ENCODE data around the gene GDF7.

GDF7 gene

GRCh38 chr2:20666304-20667150, at the start of gene GDF7:
Gene GDF7 (plus strand): TSS chr2:20667144. CDS start chr2:20667240, 96 bp downstream.
- DNase-seq, result no peak

GRCh38 chr2:20617892-20618467, 49.0 kb upstream of the GDF7 start:
- peak; percentile 28 for DNase-seq

DNA sequence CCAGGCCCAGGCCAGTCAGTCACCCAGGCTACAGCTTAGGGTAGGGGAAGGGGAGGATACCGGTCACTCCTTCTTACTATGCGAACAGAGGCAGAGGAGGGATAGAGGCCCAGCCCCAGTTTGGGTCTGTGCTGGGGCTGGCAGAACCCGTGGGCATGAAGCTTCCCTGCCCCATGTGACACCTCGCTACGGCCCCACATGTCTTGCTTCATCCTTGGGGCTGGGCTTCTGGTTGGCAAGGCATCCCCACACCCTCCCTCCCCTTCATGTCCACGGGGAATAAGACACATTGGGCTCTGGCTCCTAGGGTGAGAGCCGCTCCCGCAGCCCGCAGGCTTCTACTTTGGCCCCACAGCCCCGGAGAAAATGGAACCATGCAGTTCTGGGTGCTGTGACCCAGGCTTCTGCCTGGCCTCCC, 48.5 kb upstream of the GDF7 start:
- DNase-seq, result no peak

DNA sequence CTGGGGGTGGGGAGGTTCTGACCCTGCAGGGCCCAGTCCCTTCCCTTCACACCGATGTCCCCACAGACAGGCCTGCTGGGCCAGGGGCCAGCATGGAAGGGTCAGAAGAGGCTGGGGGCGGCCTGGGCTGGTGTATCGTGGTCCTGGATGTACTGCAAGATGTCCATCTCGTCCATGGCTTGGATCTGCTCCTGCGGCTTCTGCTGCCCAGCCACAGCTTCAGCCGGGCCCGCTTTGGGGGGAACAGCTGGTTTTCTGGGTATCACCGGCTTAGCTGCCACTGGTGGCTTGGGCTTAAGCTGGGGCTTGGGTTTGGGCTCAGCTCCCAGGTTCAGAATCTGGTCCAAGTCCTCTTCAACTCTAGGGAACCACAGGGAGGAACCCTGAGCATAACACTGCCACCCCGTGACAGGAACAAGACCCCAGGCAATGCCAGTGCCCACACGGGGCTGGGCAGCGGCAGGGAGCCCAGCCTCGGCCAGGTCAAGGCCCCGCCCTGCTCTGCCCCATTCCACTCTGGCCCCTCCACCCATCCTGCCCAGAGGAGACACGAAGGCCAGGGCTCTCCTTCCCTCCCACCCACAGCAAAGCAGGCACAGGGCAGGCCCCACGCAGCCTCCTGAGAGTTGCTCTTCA, 47.9 kb upstream of the GDF7 start:
- DNase-seq, result no peak

DNA sequence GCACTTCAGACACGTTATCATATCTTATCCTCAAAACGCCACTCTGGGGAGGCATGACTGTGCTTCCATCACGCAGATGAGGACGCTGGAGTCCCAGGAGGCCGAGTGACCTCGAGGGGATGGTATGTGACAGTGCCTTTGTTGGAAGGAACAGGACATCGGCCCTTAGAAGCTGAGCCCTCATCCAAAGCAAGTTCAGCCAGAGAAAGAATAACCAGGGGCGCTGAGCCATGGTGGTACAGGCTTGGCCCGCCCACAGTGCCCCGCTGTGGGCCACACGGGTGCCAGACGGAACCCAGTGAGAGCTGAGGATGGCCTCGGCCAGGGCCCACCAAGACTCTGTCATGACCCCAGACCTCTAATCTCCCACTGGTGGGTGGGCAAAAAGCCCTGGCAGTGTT, 47.3 kb upstream of the GDF7 start:
- DNase-seq, result no peak

DNA sequence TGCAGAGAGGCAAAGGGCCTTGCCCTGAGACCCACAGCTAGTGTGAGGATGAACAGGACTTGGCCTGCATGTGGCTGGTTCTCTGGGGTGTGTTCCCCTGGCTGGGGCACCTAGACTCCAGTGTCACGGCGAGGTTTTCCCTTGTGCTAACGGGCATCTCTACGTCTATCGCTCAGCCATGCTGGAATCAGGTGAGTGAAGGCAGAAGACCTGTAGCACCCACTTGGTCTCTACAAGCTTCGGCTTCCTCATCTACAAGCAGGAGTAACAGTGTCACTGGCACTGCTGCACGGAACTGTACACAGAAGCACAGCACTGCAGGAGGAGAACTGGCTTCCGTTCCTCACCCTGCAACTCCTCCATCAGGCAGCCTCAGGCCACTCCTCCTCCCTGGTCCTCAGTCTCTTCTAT, 46.7 kb upstream of the GDF7 start:
- no peak for DNase-seq

DNA sequence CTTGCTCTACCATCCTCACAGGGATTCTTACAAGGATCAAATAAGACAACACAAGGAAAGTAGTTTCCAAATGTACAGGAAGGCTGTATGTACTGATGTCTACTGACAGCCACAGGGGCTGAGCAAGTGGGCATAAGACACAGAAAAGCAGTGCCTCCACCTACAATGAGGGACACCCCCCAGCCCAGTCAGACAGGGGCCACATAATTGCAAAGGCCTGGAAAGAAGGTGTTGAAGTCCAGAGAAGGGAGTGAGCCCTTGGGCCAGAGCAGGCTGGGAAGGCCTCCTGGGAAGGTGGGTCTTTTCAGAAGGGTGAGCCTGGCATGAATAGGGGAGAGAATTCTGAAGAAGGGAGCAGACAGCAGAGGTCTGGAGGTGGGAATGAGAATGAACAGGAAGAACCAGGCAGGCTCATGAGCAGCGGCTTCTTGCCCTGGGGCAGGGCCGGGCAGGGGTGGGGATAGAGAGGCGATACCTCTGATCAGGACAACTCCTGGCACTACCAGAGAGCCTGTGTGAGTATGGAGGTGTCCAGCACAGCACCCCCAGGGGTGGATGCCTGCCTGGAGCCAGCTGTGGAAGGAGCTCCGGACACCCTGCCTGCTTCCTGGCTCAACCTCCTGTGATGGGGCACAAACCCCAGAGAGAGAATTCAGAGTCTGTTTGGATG, 46.1 kb upstream of the GDF7 start:
- no peak for DNase-seq

DNA sequence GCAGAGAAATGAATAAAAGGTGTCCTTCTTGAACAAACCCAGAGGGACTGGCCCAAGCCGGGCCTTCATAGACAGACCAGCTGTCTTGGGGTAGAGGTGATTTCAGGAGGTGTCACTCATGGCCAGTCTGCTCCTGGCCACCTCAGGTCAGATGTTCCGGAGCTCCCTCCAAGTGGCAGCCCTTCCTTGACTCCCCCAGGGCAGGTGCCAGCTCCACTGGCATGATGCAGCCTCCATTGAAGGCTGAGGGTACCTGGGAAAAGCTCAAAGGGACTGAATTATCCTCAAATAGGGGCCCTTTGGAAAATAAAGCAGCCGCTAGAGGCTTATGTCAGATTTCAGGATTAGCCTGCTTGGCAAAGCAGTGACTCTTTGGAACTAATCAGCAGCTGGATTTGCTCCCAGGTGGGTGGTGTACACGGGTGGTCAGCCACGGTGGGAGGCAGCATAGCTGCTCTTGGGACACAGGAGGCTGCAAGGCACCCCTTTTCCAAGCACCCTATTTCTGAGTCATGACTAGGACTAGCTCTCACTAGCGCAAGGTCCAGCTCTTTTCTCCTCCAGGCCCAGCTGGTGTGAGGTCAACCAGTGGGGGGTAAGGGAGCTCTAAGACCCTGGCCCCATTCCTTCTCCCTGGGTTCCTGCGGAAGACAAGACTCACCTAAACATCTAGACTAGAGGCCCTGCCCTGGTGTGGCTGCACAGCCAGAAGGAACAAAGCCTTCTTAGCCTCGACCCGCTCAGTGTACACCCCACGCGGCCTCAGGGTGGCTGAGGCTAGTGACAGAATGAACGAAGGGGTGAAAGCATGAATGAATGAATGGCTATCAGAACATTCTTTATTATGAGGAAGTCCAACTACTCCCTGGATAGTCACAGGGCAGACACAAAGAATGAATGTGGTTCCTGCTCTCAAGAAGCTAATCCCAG, 45.3 kb upstream of the GDF7 start:
- no peak for DNase-seq

GRCh38 chr2:20622296-20622686, 44.7 kb upstream of the GDF7 start:
- no peak for DNase-seq

GRCh38 chr2:20622731-20623130, 44.2 kb upstream of the GDF7 start:
- DNase-seq, result no peak

DNA sequence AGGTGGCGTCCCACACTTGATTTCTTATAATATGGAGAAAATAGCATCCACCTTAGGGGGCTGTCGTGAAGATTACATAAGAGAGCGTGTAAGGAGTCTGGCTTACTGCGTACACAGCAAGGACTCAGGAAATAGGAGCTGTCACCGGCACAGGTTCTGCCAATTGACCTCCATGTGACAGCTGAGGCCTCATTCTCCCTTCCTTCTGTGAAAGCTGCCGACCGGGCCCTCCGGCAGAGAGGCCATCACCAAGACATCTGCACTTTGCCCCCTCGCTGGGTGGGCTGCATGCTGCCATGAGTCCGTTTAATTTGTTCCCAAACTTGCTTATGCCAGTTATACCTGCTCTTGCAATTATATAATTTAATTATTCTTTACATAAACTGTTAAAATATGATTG, 43.7 kb upstream of the GDF7 start:
- DNase-seq, result no peak

GRCh38 chr2:20623741-20624155, 43.2 kb upstream of the GDF7 start:
- DNase-seq, result no peak

GRCh38 chr2:20624156-20624883, 42.6 kb upstream of the GDF7 start:
- no peak for DNase-seq

DNA sequence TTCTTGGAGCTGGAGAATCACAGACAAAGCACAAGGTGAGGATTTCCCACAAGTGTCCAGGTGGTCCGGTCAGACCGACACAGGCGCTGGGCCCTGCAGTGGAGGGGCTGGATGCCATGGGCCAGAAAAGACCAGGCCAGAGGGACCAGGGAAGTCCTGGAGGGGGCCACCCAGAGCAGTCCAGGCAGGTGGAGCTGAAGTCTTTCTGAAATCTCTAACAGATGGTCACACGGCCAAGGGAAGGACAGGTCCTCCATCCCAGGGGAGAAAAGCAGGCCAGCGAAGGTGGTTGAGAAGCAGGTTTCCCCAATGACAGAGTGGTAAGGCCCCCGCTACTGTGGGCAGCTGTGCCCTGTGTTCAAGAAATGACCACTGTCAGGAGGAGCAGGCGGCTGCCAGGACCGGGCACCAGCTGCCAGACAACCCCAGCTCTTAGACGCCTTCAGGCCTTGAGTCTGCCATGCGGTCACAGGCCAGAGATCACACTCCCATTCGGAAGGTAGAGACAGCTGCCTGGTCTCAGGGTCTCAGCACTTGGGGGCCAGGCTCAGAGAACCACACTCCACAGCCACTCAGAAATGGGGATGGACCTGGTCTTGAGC, 42.0 kb upstream of the GDF7 start:
- DNase-seq, result no peak

DNA sequence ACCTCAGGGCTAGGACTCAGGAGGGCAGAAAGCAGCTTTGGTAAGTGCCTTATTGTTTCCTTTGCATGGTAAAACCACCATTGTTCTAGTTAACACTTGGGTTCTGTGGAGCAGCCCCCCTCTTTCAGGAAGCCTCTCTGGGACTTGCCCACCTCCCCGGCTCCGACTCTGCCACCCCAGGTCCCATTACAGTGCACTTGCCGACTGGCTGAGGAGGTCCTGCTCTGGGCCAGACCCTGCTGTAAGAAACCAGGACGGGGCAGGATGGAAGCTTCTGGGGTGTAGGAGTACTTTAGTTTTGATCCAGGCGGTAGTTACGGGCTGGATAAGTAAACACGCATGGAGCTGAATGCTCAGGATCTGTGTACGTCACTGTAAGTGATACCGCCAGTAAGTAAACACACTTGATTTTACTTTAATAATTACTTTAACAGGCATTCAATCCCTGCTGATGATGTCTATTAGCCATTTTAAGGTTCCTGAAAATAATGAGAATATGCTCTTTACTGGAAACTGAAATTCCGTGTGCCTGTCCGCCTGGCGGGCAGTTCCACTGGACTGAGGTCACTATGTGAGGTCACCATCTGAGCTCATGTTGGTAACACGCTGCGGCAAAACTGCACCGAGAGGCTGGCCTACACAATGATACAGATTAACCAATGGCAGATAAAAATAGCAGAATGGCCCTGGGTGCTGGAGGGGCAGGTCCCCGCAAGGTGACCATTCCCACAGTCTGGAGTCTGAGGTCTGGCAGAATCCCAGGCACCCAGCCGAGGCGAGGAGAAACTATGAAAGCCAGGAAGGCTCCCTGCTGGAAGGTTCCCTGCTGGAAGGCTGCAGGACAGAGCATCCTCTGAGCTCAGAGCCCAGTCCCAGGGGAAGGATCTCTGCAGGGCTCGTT, 41.2 kb upstream of the GDF7 start:
- no peak for DNase-seq

- DNase-seq, result no peak
Observed at GRCh38 chr2:20626392-20626697, 40.6 kb upstream of the GDF7 start.

DNA sequence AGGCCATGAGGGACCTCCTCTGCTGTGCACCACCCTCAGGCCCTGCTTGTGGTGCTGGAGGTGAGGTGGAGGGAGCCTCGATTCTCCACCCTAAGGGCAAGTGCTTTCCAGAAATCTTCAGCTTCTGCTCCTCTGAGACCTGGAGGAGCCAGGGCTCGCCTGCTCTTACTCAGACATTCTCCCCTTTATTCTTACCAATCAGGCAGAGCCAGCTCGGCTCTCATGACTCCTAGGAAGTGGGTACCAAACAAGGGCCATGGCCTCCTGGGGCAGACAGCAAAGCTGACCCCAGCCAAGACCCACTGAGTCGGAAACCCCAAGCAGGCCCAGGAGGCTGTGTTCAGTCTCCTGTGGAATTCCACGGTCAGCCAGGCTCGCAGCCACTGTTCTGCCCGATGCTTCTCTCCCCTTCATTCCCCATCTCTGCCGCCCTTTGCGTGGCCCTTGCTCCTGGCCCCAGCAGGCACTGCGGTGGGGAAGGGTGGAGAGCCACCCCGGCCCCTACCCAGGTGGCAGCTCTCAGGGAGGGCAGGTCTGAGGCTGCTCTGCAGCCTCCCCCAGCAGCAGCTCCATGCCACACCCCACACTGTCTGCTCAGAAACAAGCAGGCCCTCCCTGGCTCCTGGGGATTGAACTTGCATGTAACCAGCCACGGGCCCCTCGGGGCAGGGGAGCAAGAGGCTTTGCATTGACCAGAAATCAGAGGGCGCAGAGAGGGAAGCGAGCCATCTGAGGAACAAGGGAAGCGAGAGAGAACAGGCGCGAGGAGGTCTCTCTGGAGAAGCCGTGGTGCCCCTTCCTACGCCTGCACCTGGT, 40.0 kb upstream of the GDF7 start:
- no peak for DNase-seq

DNA sequence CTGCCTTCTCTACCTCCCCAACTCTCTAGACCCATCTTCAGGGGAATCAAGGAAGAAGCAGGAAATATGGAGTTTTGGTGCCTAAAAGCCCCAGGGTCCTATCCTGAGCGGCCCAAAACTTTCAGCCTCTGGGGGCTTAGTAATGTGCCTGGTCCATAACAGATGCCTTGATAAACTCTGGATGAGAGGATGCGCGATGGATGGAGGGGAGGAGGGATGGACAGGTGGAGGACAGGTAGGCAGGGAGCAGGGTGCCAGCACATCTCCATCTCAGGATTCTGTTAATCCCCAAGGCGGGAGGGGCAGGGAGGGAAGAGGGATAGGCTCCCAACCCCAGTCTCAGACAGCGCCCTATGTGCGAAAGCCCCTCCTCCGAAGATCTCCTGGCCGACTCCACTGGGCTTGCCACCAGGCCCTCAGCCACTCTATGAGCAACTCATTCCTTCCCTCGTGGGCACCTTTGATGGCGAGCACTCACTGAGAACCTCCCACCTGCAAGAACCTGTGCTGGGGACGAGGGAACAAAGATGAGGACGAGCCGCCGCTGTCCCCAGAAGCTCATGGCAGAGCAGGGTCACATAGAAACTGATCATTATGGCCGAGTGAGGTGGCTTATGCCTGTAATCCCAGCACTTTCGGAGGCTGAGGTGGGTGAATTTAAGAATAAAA, 39.1 kb upstream of the GDF7 start:
- no peak for DNase-seq

GRCh38 chr2:20629181-20629580, 37.8 kb upstream of the GDF7 start:
- no peak for DNase-seq
